Lower lobe of right lung (tissue), 2 donors: ENCODE results near the gene CNIH3. TPM values are rescaled to one million over a fixed set of nuclear protein-coding genes. Genes with fewer than 3 reads are reported as not detected.

ENCODE experiments used
- ATAC-seq, 2 donors: fragments of 200-7000 bp; cut with Tn5 transposase; one replicate each; pipeline ENCODE4 v1.9.1; 2020 to 2022; ENCODE audit warnings: mild to moderate bottlenecking in 2 of 2, moderate library complexity in 2 of 2
- DNase-seq: peaks from one replicate; pipeline ENCODE4 v3.0.0-alpha.2; 2020
- H3K27ac ChIP-seq: fragments of 200-600 bp; one replicate; pipeline ENCODE4 v1.8.0; 2022
- H3K27me3 ChIP-seq: fragments of 200-600 bp; one replicate; pipeline ENCODE4 v1.8.0; 2022; ENCODE audit warnings: low read depth
- H3K36me3 ChIP-seq: fragments of 200-600 bp; one replicate; pipeline ENCODE4 v1.8.0; 2022; ENCODE audit warnings: mild to moderate bottlenecking
- H3K4me1 ChIP-seq: fragments of 200-600 bp; one replicate; pipeline ENCODE4 v1.8.0; 2022
- H3K4me3 ChIP-seq: fragments of 200-600 bp; one replicate; pipeline ENCODE4 v1.8.0; 2022; ENCODE audit warnings: mild to moderate bottlenecking
- H3K9me3 ChIP-seq: fragments of 200-600 bp; one replicate; pipeline ENCODE4 v1.8.0; 2022
- CTCF ChIP-seq: fragments of 200-600 bp; IDR thresholded peaks from one replicate; pipeline ENCODE4 v1.8.0; 2022; ENCODE audit warnings: antibody characterized with exemption, mild to moderate bottlenecking
- intact Hi-C: fragments of 100-400 bp; cut with DNase I; formaldehyde crosslinking; loops from one replicate; pipeline ENCODE4 v1.11.0; 2022
- total RNA-seq: library from RNA; stranded (reverse); fragmentation: NEBNext Ultra II Directional; extraction: Animal tissue kit (Norgen Biotek cat#: 25700); gene quantifications from one replicate; pipeline ENCODE4 v1.2.1, GENCODE V29; 2021
- donor health status: DM: no; HTN: yes; CAD: no; lungs with severe emphysema.

The CNIH3 gene
- total RNA-seq, 1 donor from 2014 or later = 2.1 TPM

- H3K4me1 ChIP-seq = peaks cover 20% of the 10 kb centered on the region
- H3K27ac ChIP-seq = no peak overlapping the region
- peak overlapping the region; percentile 54 for H3K4me3 ChIP-seq
- peaks cover 52% of the 10 kb centered on the region for H3K27me3 ChIP-seq
- TF ChIP-seq CTCF = no peak
- no peaks in the 10 kb centered on the region for H3K9me3 ChIP-seq
- DNase-seq = no peak
- ATAC-seq = no peak
- intact Hi-C loops = no loop called here
- no peaks in the 10 kb centered on the region for H3K36me3 ChIP-seq
Observed at GRCh38 chr1:224617410-224618355, 1.6 kb downstream of the CNIH3 start.

GRCh38 chr1:224619209-224619608 is 3.1 kb downstream of the CNIH3 start:
- Histone ChIP-seq H3K4me1 (peaks cover 20% of the 10 kb centered on the region), H3K36me3 (no peaks in the 10 kb centered on the region), H3K9me3 (no peaks in the 10 kb centered on the region), H3K27ac (no peak overlapping the region), H3K4me3 (no peak overlapping the region), H3K27me3 (peaks cover 52% of the 10 kb centered on the region)
- no peak for TF ChIP-seq CTCF
- intact Hi-C loops = no loop called here
- DNase-seq = no peak
- ATAC-seq = no peak

GRCh38 chr1:224620105-224620504 is 4.0 kb downstream of the CNIH3 start:
- H3K4me3 ChIP-seq = no peak overlapping the region

GRCh38 chr1:224621813-224622682 is 5.9 kb downstream of the CNIH3 start:
- no peak for ATAC-seq
- intact Hi-C loops = no loop called here
- H3K9me3 ChIP-seq = no peaks in the 10 kb centered on the region

More at GRCh38 chr1:224620105-224620504, 4.0 kb downstream of the CNIH3 start:
- Histone ChIP-seq H3K4me1 (peaks cover 20% of the 10 kb centered on the region), H3K27me3 (peaks cover 47% of the 10 kb centered on the region), H3K36me3 (no peaks in the 10 kb centered on the region), H3K27ac (no peak overlapping the region), H3K9me3 (no peaks in the 10 kb centered on the region)
- intact Hi-C loops = no loop called here
- DNase-seq = no peak
- ATAC-seq = no peak
- no peak for TF ChIP-seq CTCF

More at GRCh38 chr1:224621813-224622682, 5.9 kb downstream of the CNIH3 start:
- H3K4me1 ChIP-seq = peaks cover 3% of the 10 kb centered on the region
- TF ChIP-seq CTCF = no peak
- DNase-seq = no peak
- H3K27me3 ChIP-seq = peaks cover 27% of the 10 kb centered on the region
- no peak overlapping the region for H3K27ac ChIP-seq
- no peak overlapping the region for H3K4me3 ChIP-seq
- H3K36me3 ChIP-seq = no peaks in the 10 kb centered on the region
